K562 (cell line): Measurements from ENCODE around the gene SH3BGRL3. TPM values are rescaled to one million over a fixed set of nuclear protein-coding genes. Genes with fewer than 3 reads are reported as not detected.
A peak's percentile ranks its signal among the peaks of the same experiment; 100 is the strongest.

Experiments
- ATAC-seq: fragments of 200-7000 bp; cut with Tn5 transposase; 3 replicates; pipeline ENCODE4 v1.9.1; 2020; ENCODE audit warnings: moderate library complexity
- BruUV-seq: library from RNA; stranded (reverse); fragments of 400-500 nt; replicated peaks from 2 replicates; lab custom pipeline; 2021; lab: Mats Ljungman, UMichigan
- CTCF ChIA-PET: fragments of 300-600 bp; formaldehyde crosslinking; extraction: SDS; loops from one replicate; lab custom pipeline; 2021; ENCODE audit warnings: low intra/inter-chr PET ratio; lab: Yijun Ruan, JAX
- POLR2A ChIA-PET: fragments of 300-600, 350-650 bp; sonication (Branson Sonifier 250); formaldehyde crosslinking; extraction: SDS; loops from one replicate; lab custom pipeline; 2021; ENCODE audit warnings: antibody characterized with exemption, inconsistent platforms; lab: Yijun Ruan, JAX
- DNase-seq, 4 experiments: peaks; one replicate each; pipeline versions ENCODE4 v3.0.0 to v3.0.0-alpha.2; 2011 to 2018; ENCODE audit warnings: low spot score in 3 of 4, mixed read lengths in 3 of 4; ENCODE audit errors: extremely low read depth in 1 of 4
- FAIRE-seq: peaks from 2 replicates; lab custom pipeline; 2011; peaks lifted over from hg19 to GRCh38; lab: Jason Lieb, UNC
- H2AFZ ChIP-seq: 2 replicates; pipeline ENCODE4 v1.6.0; 2011; ENCODE audit warnings: low read depth, low read length, control low read depth, inconsistent platforms
- H3K27ac ChIP-seq: fragments of 200-600 bp; 3 replicates; pipeline ENCODE4 v1.8.0; 2011; ENCODE audit warnings: low read depth, mild to moderate bottlenecking, control low read depth, inconsistent platforms, low read length, moderate library complexity, mixed read lengths; ENCODE audit errors: extremely low read depth
- H3K27me3 ChIP-seq, 2 experiments: fragments of 300-600 bp in 1 of 2; 2 replicates in 1 of 2; 3 replicates in 1 of 2; pipeline versions ENCODE4 v1.6.0 to v1.8.0; 2011; ENCODE audit warnings: inconsistent platforms in 2 of 2, low read length in 2 of 2, mild to moderate bottlenecking in 1 of 2, mixed read lengths in 1 of 2, moderate library complexity in 1 of 2; ENCODE audit not compliant: control insufficient read depth in 2 of 2, insufficient read depth in 2 of 2
- H3K36me3 ChIP-seq: fragments of 300-600 bp; 3 replicates; pipeline ENCODE4 v1.8.0; 2011; ENCODE audit warnings: mild to moderate bottlenecking, low read length, inconsistent platforms; ENCODE audit not compliant: control insufficient read depth, insufficient read depth
- H3K4me1 ChIP-seq, 2 experiments: fragments of 200-600 bp in 1 of 2; replicated peaks in 1 of 2; 2 replicates in 1 of 2; 3 replicates in 1 of 2; pipeline versions ENCODE4 v1.5.1 to v1.8.0; 2011; ENCODE audit warnings: inconsistent platforms in 2 of 2, low read length in 2 of 2, mild to moderate bottlenecking in 1 of 2, mixed read lengths in 1 of 2, moderate library complexity in 1 of 2; ENCODE audit not compliant: control insufficient read depth in 2 of 2, insufficient read depth in 2 of 2
- H3K4me2 ChIP-seq: 2 replicates; pipeline ENCODE4 v1.6.1; 2011; ENCODE audit warnings: low read length, control low read depth, inconsistent platforms, mixed read lengths; ENCODE audit not compliant: insufficient read depth
- H3K4me3 ChIP-seq: fragments of 200-600 bp; sonication (generic), shearing (Covaris generic); 2 replicates; pipeline ENCODE4 v1.5.1; 2016; ENCODE audit warnings: control low read depth, inconsistent platforms
- H3K79me2 ChIP-seq: fragments of 200-600 bp; 3 replicates; pipeline ENCODE4 v1.8.0; 2011; ENCODE audit warnings: low read length, inconsistent platforms; ENCODE audit not compliant: control insufficient read depth, insufficient read depth
- H3K9ac ChIP-seq, 2 experiments: 2 replicates each; pipeline versions ENCODE4 v1.6.0 to v1.6.1; 2011; ENCODE audit warnings: low read depth in 2 of 2, low read length in 2 of 2, control low read depth in 1 of 2, inconsistent platforms in 1 of 2, mild to moderate bottlenecking in 1 of 2, mixed read lengths in 1 of 2; ENCODE audit not compliant: insufficient read depth in 1 of 2
- H3K9me1 ChIP-seq: one replicate; pipeline ENCODE4 v1.6.0; 2011; ENCODE audit warnings: inconsistent platforms, mild to moderate bottlenecking, low read length, moderate library complexity; ENCODE audit not compliant: control insufficient read depth, insufficient read depth
- H3K9me3 ChIP-seq: replicated peaks from 2 replicates; pipeline ENCODE4 v1.5.1; 2011; ENCODE audit warnings: low read depth, low read length, inconsistent platforms; ENCODE audit not compliant: control insufficient read depth, insufficient read depth
- H4K20me1 ChIP-seq: replicated peaks from 2 replicates; pipeline ENCODE4 v1.6.1; 2011; ENCODE audit warnings: low read length, inconsistent platforms, mixed read lengths; ENCODE audit not compliant: control insufficient read depth, insufficient read depth
- CREB3 ChIP-seq: fragments of 450-650 bp; conservative IDR thresholded peaks from 2 replicates; pipeline ENCODE4 v1.6.1; 2016; ENCODE audit warnings: missing genetic modification characterization, low read depth, mild to moderate bottlenecking, missing compliant biosample characterization, moderate library complexity
- CTCF ChIP-seq, 3 experiments: IDR thresholded peaks in 2 of 3; conservative IDR thresholded peaks in 1 of 3; 2 replicates each; pipeline ENCODE4 v1.5.1; 2011 to 2012; ENCODE audit warnings: low read length in 3 of 3, mild to moderate bottlenecking in 3 of 3, control low read depth in 2 of 3, improper control_type of control experiment in 1 of 3, inconsistent platforms in 1 of 3, low read depth in 1 of 3, mixed read lengths in 1 of 3, moderate library complexity in 1 of 3; ENCODE audit not compliant: insufficient read depth in 2 of 3
- EGR1 ChIP-seq: fragments of 450-650 bp; conservative IDR thresholded peaks from 2 replicates; pipeline ENCODE4 v1.6.1; 2017; ENCODE audit warnings: mild to moderate bottlenecking
- ELF2 ChIP-seq: fragments of 250-450 bp; sonication (Bioruptor Pico); IDR thresholded peaks from 2 replicates; pipeline ENCODE4 v1.5.0; 2021; ENCODE audit warnings: mild to moderate bottlenecking
- FOXO4 ChIP-seq: fragments of 450-650 bp; formaldehyde crosslinking; IDR thresholded peaks from 2 replicates; pipeline ENCODE4 v1.4.0; 2020; ENCODE audit warnings: mild to moderate bottlenecking, moderate library complexity
- HNRNPUL1 ChIP-seq: fragments of 200-400 bp; formaldehyde crosslinking; IDR thresholded peaks from 2 replicates; pipeline ENCODE4 v1.6.1; 2017; ENCODE audit warnings: low read length
- POLR2G ChIP-seq: fragments of 200-400 bp; formaldehyde crosslinking; IDR thresholded peaks from 2 replicates; pipeline ENCODE4 v1.6.1; 2017; ENCODE audit warnings: low read depth, mild to moderate bottlenecking, antibody characterized with exemption, low read length, moderate library complexity
- RAD21 ChIP-seq, 2 experiments: fragments of 250-450 bp in 1 of 2; fragments of 450-650 bp in 1 of 2; sonication (Bioruptor Pico) in 1 of 2; formaldehyde crosslinking in 1 of 2; IDR thresholded peaks in 1 of 2; conservative IDR thresholded peaks in 1 of 2; 2 replicates each; pipeline versions ENCODE4 v1.4.0 to v1.8.0; 2020 to 2022; ENCODE audit warnings: mild to moderate bottlenecking in 2 of 2, moderate library complexity in 1 of 2
- RBM22 ChIP-seq: fragments of 200-400 bp; formaldehyde crosslinking; IDR thresholded peaks from 2 replicates; pipeline ENCODE4 v1.6.1; 2018; ENCODE audit warnings: low read length, low read depth; ENCODE audit not compliant: poor library complexity, severe bottlenecking
- SMAD4 ChIP-seq: fragments of 250-450 bp; sonication (Bioruptor Pico); conservative IDR thresholded peaks from 2 replicates; pipeline ENCODE4 v1.8.0; 2021; ENCODE audit warnings: inconsistent platforms, mild to moderate bottlenecking, moderate library complexity
- TAF15 ChIP-seq: fragments of 200-400 bp; formaldehyde crosslinking; IDR thresholded peaks from 2 replicates; pipeline ENCODE4 v1.6.1; 2017; ENCODE audit warnings: mild to moderate bottlenecking, low read depth, low read length, moderate library complexity
- XRCC4 ChIP-seq: IDR thresholded peaks from one replicate; pipeline ENCODE4 v1.6.1; 2011; ENCODE audit not compliant: insufficient read depth, insufficient read length; ENCODE audit errors: extremely low read depth
- WGBS: fragments of 100-300 bp; shearing (Covaris generic); methylation state at CpG from one replicate; pipeline ENCODE4 v1.1.6; 2016; ENCODE audit warnings: low coverage, mixed read lengths; ENCODE audit not compliant: insufficient coverage; ENCODE audit errors: missing lambda C conversion rate; 5-methylcytosine and 5-hydroxymethylcytosine counted together
- in situ Hi-C: fragments of 300-500 bp; cut with MboI; formaldehyde crosslinking; loops from 4 replicates; pipeline ENCODE4 v1.15.0; 2018; ENCODE audit warnings: inconsistent platforms, mixed read lengths
- intact Hi-C: fragments of 100-400 bp; cut with micrococcal nuclease; formaldehyde crosslinking; loops from 2 replicates; pipeline ENCODE4 v1.14.2; 2022
- polyA plus RNA-seq, 8 experiments: library from polyadenylated mRNA; depleted of rRNA in 4 of 8; stranded (reverse) in 5 of 8; unstranded in 3 of 8; fragments of >200 nt; fragmentation: Nextera tagmentation in 2 of 8; fragmentation: Illumina TruSeq in 1 of 8; extraction: Ambion mirVana in 2 of 8; extraction: Trizol in 1 of 8; gene quantifications; 2 replicates each; pipeline versions ENCODE4 v1.2.1 to v1.2.3, GENCODE V29; 2011 to 2014; ENCODE audit warnings: inconsistent platforms in 1 of 8, missing spikeins in 1 of 8
- total RNA-seq, 7 experiments: library from RNA; depleted of rRNA in 6 of 7; stranded (reverse); fragments of >200 nt in 6 of 7; fragmentation: Illumina TruSeq in 2 of 7; extraction: Trizol in 2 of 7; gene quantifications; 2 replicates each; pipeline versions ENCODE4 v1.2.1 to v1.2.3, GENCODE V29; 2011 to 2021; ENCODE audit warnings: low replicate concordance in 1 of 7

Gene SH3BGRL3
- total and polyA plus RNA-seq, 9 of the 15 experiments (the other 6 are each of a cell fraction or from before 2014, with no cell fraction given), result 30.3 to 140 (median 54.2) TPM

GRCh38 chr1:26284597-26285347, 4.9 kb downstream of the SH3BGRL3 start (continued):
- TF ChIP-seq FOXO4 (CRISPR knock-in tag), result 0 out of 2 replicates have a peak, but pooled peaks have one; percentile 36
- TF ChIP-seq TAF15, result no peak
- TF ChIP-seq HNRNPUL1, result no peak
- TF ChIP-seq EGR1, result peak; percentile 99
- TF ChIP-seq SMAD4 (CRISPR knock-in tag), result peak; percentile 83

GRCh38 chr1:26285366-26286063, 5.6 kb downstream of the SH3BGRL3 start:
- FAIRE-seq (no peak), ATAC-seq (peak; percentile 61), DNase-seq (peak; percentile 66 to 85 (median 68))
- Histone ChIP-seq H3K27me3 (no peaks in the 10 kb centered on the region), H3K4me2 (peak overlapping the region; percentile 64; the same call in 1 of the 2 replicates), H2AFZ (peak overlapping the region; percentile 63; the same call in 1 of the 2 replicates), H3K9me1 (no peaks in the 10 kb centered on the region), H4K20me1 (no peaks in the 10 kb centered on the region), H3K27ac (peak overlapping the region; percentile 86), H3K9ac (peak overlapping the region; percentile 49 to 61), H3K4me1 (peaks cover 83 to 99% of the 10 kb centered on the region in 2 experiments), H3K4me3 (no peak overlapping the region), H3K36me3 (peaks cover 32% of the 10 kb centered on the region), H3K79me2 (peaks cover 12% of the 10 kb centered on the region; the same call in 2 of the 3 replicates), H3K9me3 (no peaks in the 10 kb centered on the region)
- ChIA-PET POLR2A (interaction anchor here (0.6 to 2.1 kb wide), 18 partner anchors 8 to 926 kb away, joined by 3 to 11 read pairs (median 4); partner anchors contain the start of gene CD52), CTCF (interaction anchor here (1.5 to 4.2 kb wide), 5 partner anchors 10 to 131 kb away, joined by 7 to 29 read pairs (median 18); no protein-coding TSS in a partner anchor)
- intact Hi-C loops, result loop anchor here (1.0 to 2.0 kb wide), 2 partner anchors 36 to 105 kb away; no protein-coding TSS in a partner anchor
- in situ Hi-C loops, result loop anchor here (5.0 kb wide), 1 partner anchor 37 kb away; no protein-coding TSS in a partner anchor
- WGBS, result 61% methylated on average over 19 of the region's 19 CpGs
- BruUV-seq, result no TSS peak
- TF ChIP-seq POLR2G (peak; percentile 54; the same call in 1 of the 2 replicates), RBM22 (peak; percentile 46), ELF2 (CRISPR knock-in tag) (no peak), CTCF (IDR thresholded peaks at IDR 0.05 in 2 of 3, conservative IDR thresholded peaks at IDR 0.05 in 1 of 3; ENCODE audit: insufficient read depth in 2 of 3, low read depth in 1 of 3, low read length in 3 of 3) (peak; percentile 76 to 90 (median 89)), CREB3 (0 out of 2 replicates have a peak, but pooled peaks have one; percentile 17), RAD21 (CRISPR knock-in tag; conservative IDR thresholded peaks at IDR 0.05 in 1 of 2, IDR thresholded peaks at IDR 0.05 in 1 of 2) (peak in 1 of 2 experiments; percentile 53; a peak in 3 of 4 replicates), XRCC4 (no peak)
